K562 (cell line): ENCODE data around the gene OOSP1. TPM values are rescaled to one million over a fixed set of nuclear protein-coding genes. Genes with fewer than 3 reads are reported as not detected.

ENCODE experiments used
- CHD1 ChIP-seq: fragments of 200-600 bp; sonication (generic); IDR thresholded peaks from one replicate; pipeline ENCODE4 v1.6.1; 2012; ENCODE audit warnings: mild to moderate bottlenecking, moderate library complexity, low read length, inconsistent platforms
- CREB3L1 ChIP-seq: fragments of 450-650 bp; IDR thresholded peaks from 2 replicates; pipeline ENCODE4 v1.6.1; 2014; ENCODE audit warnings: low read depth, mild to moderate bottlenecking, moderate library complexity, borderline replicate concordance
- FUS ChIP-seq: fragments of 200-400 bp; formaldehyde crosslinking; optimal IDR thresholded peaks from 2 replicates; pipeline ENCODE3; 2017; ENCODE audit warnings: low read depth, low read length
- HDAC8 ChIP-seq: fragments of 450-650 bp; IDR thresholded peaks from 2 replicates; pipeline ENCODE4 v1.6.1; 2016; ENCODE audit warnings: mild to moderate bottlenecking, missing genetic modification characterization, moderate library complexity, missing compliant biosample characterization
- MAFG ChIP-seq: fragments of 450-650 bp; conservative IDR thresholded peaks from 2 replicates; pipeline ENCODE4 v1.6.1; 2016; ENCODE audit warnings: missing genetic modification characterization, missing compliant biosample characterization
- MGA ChIP-seq: fragments of 450-650 bp; IDR thresholded peaks from 2 replicates; pipeline ENCODE4 v1.6.1; 2016; ENCODE audit warnings: mild to moderate bottlenecking, moderate library complexity
- MIER1 ChIP-seq: fragments of 450-650 bp; IDR thresholded peaks from 2 replicates; pipeline ENCODE4 v1.6.1; 2016; ENCODE audit warnings: antibody characterized with exemption, mild to moderate bottlenecking, low read depth
- MYBL2 ChIP-seq, 2 experiments: fragments of 450-650 bp in 1 of 2; sonication (generic) in 1 of 2; formaldehyde crosslinking in 1 of 2; IDR thresholded peaks; 2 replicates each; pipeline versions ENCODE4 v1.6.1 to v1.8.1; 2017 to 2022; ENCODE audit warnings: borderline replicate concordance in 1 of 2, inconsistent platforms in 1 of 2, low read depth in 1 of 2, mild to moderate bottlenecking in 1 of 2, missing genetic modification reagents in 1 of 2, moderate library complexity in 1 of 2
- PHB2 ChIP-seq: fragments of 450-650 bp; IDR thresholded peaks from 2 replicates; pipeline ENCODE4 v1.6.1; 2017; ENCODE audit warnings: low read depth
- ZNF239 ChIP-seq: fragments of 250-450 bp; sonication (Bioruptor Pico); IDR thresholded peaks from 2 replicates; pipeline ENCODE4 v1.4.0; 2020; ENCODE audit warnings: mild to moderate bottlenecking
- ZNF316 ChIP-seq: fragments of 450-650 bp; IDR thresholded peaks from 2 replicates; pipeline ENCODE4 v1.6.1; 2016
- ZNF639 ChIP-seq, 2 experiments: fragments of 200-800 bp in 1 of 2; sonication (Bioruptor generic) in 1 of 2; sonication (generic) in 1 of 2; formaldehyde crosslinking in 1 of 2; IDR thresholded peaks in 1 of 2; conservative IDR thresholded peaks in 1 of 2; 2 replicates each; pipeline versions ENCODE4 v1.5.0 to v1.6.1; 2016 to 2020; ENCODE audit warnings: missing compliant biosample characterization in 1 of 2, missing genetic modification characterization in 1 of 2, missing genetic modification reagents in 1 of 2
- ZNF717 ChIP-seq: fragments of 250-450 bp; sonication (Bioruptor Pico); IDR thresholded peaks from 2 replicates; pipeline ENCODE4 v1.5.0; 2021
- ZNF77 ChIP-seq: fragments of 250-450 bp; sonication (Bioruptor Pico); IDR thresholded peaks from 2 replicates; pipeline ENCODE4 v1.5.0; 2020
- ZSCAN32 ChIP-seq: fragments of 450-650 bp; formaldehyde crosslinking; IDR thresholded peaks from 2 replicates; pipeline ENCODE4 v1.4.0; 2020; ENCODE audit warnings: mild to moderate bottlenecking, moderate library complexity
- polyA plus RNA-seq, 8 experiments: library from polyadenylated mRNA; depleted of rRNA in 4 of 8; stranded (reverse) in 5 of 8; unstranded in 3 of 8; fragments of >200 nt; fragmentation: Nextera tagmentation in 2 of 8; fragmentation: Illumina TruSeq in 1 of 8; extraction: Ambion mirVana in 2 of 8; extraction: Trizol in 1 of 8; gene quantifications; 2 replicates each; pipeline versions ENCODE4 v1.2.1 to v1.2.3, GENCODE V29; 2011 to 2014; ENCODE audit warnings: inconsistent platforms in 1 of 8, missing spikeins in 1 of 8
- total RNA-seq, 7 experiments: library from RNA; depleted of rRNA in 6 of 7; stranded (reverse); fragments of >200 nt in 6 of 7; fragmentation: Illumina TruSeq in 2 of 7; extraction: Trizol in 2 of 7; gene quantifications; 2 replicates each; pipeline versions ENCODE4 v1.2.1 to v1.2.3, GENCODE V29; 2011 to 2021; ENCODE audit warnings: low replicate concordance in 1 of 7

Gene OOSP1
- total and polyA plus RNA-seq, 9 of the 15 experiments (the other 6 are each of a cell fraction or from before 2014, with no cell fraction given) = 0.14 to 3.0 (median 0.61) TPM

GRCh38 chr11:59983212-59983611, 45.0 kb downstream of the OOSP1 start (continued):
- TF ChIP-seq ZNF239 (no peak), ZNF717 (CRISPR knock-in tag) (no peak), MYBL2 (IDR thresholded peaks at IDR 0.05; ENCODE audit: low read depth) (no peak), MYBL2 (CRISPR knock-in tag; IDR thresholded peaks at IDR 0.05; ENCODE audit: borderline replicate concordance) (no peak), PHB2 (no peak), MAFG (tag) (peak; percentile 56), CREB3L1 (no peak), FUS (no peak), MGA (no peak), ZNF316 (peak; percentile 84), ZNF77 (CRISPR knock-in tag) (no peak), MIER1 (no peak), ZNF639 (CRISPR knock-in tag; conservative IDR thresholded peaks at IDR 0.05 in 1 of 2, IDR thresholded peaks at IDR 0.05 in 1 of 2) (no peak), CHD1 (no peak), HDAC8 (no peak), ZSCAN32 (CRISPR knock-in tag) (no peak)
